SH-SY5Y (cell line): ENCODE results near the gene ASS1.

Experiments
- GATA2 ChIP-seq: IDR thresholded peaks from 2 replicates; pipeline ENCODE4 v1.6.1; 2011; ENCODE audit warnings: mild to moderate bottlenecking, low read depth, low read length
- GATA3 ChIP-seq: IDR thresholded peaks from 2 replicates; pipeline ENCODE4 v1.6.1; 2011; ENCODE audit warnings: low read depth, mild to moderate bottlenecking, low read length, moderate library complexity

- TF ChIP-seq GATA2 = no peak
- TF ChIP-seq GATA3 = no peak
Measured at GRCh38 chr9:130409246-130409645, 35.5 kb upstream of the ASS1 start.
